GM10847 (cell line): ENCODE results near the gene AP2A2.

Experiments used
- POLR2A ChIP-seq: IDR thresholded peaks from 2 replicates; pipeline ENCODE4 v1.6.1; 2011; ENCODE audit not compliant: insufficient read length; ENCODE audit errors: extremely low read depth

AP2A2 gene

DNA sequence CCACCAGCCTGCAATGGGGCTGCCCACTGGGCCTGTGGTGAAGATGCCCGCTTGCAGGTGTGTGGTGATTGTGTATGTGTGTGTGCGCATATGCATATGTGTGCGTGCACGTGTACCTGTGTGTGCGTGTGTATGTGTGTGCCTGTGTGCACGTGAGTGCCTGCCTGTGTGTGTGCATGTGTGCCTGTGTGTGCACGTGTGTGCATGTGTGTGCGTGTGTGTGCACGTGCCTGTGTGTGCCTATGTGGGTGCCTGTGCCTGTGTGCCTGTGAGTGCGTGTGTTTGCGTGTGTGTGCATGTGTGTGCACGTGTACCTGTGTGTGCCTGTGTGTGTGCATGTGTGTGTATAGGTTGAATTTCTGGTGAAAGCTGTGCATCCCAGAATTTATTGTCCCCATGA lies 113.3 kb downstream of the AP2A2 start:
- TF ChIP-seq POLR2A: no peak

DNA sequence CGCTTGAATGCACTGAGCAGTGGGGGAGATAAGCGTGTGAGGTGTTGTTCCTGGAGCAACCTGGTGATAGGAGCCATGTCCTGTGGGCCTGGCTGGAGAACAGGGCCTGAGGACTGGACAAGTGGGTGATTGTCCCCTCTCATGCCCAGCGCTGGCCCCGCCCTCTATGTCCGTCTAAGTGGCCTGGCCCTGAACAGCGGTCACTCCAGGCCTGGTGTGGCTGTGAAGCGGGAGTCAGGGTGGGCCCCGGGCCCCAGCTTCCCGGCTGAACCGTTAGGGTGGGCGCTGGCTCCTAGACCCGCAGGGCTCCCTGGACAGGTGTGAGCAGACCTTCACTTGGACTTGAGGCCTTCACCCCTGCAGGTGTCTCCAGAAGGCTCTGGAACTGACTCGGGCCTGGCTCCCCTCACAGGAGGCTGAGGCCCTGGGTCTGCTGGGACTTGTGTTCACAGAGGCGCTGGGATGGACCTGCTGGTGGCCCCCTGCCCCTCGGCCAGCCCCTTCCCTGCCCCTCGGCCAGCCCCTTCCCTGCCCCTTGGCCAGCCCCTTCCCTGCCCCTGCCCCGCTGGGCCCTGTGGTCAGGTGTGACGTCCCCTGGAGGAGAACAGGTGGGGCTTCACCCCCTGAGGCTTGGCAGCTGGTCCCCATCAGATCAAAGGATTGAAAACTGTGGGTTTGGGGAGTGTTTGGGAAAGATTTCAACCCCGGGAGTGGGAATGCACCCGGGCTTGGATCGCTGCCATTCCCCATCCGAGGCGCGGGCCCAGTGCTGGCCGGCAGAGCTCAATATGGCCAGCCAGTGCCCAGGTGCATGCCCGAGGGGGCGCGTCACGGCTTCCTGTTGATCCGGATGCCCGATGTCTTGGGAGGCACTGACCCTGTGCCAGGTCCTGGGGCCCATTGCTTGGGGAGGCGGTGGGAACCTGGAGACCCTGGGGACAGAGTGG lies 114.1 kb downstream of the AP2A2 start:
- TF ChIP-seq POLR2A: no peak

DNA sequence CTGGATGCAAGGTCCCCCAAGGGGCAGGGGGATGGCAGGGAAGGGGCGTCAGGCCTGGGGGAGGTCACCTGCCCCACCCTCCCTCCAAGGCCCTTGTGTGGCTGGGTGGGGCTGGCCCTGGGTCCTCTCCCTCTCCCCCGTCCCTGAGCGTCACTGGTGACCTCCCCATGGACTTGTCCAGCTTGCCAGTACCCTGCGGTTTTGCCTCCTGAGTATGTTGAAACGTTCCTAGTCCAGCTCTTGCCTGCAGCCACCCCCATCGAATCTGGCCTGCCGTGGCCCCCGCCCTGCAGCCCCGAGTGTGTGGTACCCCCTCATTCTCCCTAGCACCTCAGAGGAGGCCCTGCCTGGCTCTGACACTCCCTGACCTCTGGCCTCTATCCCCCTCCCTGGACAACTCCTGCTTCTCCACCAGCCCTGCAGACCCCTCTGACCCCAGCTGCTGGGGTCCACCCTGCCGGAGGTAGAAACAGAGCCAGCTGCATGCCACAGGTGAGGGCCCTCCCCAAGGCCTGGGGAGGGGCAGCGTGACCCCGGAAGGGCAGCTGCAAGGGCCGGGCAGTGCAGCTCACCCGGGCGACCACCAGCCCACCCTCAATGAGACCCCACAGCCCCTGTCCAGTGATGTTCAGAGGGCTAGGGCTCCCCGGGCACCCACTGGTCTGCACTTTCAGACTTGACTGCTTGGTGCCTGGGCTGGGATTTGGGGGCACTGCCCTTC lies 114.9 kb downstream of the AP2A2 start:
- TF ChIP-seq POLR2A: no peak

DNA sequence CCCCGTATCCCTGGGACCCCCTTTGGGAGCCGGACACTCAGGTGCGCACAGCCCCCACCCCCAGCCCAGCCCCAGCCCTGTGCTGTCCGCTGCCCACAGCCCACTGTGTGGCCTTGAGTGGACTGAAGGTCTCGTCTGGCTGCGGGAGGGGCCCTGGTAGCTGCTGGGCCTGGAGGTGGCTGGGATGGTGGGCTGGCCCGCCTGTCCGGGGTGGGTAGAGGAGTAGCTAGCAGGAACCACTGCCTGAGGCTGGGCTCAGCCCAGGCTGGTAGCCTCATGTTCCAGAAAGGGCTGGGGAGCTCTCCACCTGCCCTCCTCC lies 115.4 kb downstream of the AP2A2 start:
- TF ChIP-seq POLR2A: no peak

DNA sequence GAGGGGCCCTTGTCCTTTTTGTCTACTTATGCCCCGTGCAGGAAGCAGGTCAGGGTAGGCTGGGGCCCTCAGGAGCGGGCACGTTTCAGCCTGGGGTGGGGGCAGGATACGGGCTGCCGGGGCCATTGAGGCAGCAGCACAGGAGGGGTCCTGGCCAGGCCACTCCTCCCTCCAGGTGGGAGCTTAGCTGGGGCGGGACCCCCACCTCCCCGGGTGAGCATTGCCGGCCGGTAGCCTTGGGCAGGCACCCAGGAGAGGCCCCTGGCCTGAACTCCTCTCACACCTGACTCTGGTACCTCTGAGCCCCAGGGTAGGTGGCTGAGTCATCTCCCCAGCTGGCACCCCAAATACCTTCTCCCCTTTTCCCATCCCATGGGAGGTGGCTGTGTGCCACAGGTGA lies 115.8 kb downstream of the AP2A2 start:
- no peak for TF ChIP-seq POLR2A

DNA sequence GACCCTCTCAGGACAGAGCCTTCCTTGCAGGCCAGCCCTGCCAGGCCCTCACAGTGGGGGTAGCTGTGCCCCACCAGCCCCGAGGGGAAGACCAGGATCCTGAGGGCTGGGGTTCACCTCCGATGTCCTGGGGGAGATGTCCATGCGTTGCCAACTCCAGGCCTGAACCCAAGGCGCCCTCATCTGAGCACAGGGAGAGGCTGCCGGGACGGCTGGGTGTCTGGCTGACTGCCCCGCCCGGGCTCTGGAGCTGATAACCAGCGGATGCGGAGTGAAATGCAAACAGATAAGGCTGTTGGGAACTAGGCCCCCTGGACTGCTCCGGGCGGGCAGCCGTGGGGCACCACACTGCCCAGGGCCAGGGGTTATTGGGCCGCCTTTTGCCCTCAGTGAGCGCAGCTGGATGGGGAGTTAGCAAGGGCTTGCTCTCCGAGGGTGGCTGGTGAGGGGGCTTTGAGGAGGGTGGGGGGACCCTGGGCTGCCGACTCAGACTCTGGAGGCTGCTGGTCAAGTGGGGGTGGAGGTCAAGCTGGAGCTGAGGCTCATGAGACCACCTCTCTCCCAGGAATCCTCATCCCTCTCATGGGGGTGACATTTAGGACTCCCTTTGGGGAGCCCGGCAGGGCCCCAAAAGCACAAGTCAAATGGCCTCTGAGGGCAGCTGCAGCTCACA lies 116.4 kb downstream of the AP2A2 start:
- no peak for TF ChIP-seq POLR2A

DNA sequence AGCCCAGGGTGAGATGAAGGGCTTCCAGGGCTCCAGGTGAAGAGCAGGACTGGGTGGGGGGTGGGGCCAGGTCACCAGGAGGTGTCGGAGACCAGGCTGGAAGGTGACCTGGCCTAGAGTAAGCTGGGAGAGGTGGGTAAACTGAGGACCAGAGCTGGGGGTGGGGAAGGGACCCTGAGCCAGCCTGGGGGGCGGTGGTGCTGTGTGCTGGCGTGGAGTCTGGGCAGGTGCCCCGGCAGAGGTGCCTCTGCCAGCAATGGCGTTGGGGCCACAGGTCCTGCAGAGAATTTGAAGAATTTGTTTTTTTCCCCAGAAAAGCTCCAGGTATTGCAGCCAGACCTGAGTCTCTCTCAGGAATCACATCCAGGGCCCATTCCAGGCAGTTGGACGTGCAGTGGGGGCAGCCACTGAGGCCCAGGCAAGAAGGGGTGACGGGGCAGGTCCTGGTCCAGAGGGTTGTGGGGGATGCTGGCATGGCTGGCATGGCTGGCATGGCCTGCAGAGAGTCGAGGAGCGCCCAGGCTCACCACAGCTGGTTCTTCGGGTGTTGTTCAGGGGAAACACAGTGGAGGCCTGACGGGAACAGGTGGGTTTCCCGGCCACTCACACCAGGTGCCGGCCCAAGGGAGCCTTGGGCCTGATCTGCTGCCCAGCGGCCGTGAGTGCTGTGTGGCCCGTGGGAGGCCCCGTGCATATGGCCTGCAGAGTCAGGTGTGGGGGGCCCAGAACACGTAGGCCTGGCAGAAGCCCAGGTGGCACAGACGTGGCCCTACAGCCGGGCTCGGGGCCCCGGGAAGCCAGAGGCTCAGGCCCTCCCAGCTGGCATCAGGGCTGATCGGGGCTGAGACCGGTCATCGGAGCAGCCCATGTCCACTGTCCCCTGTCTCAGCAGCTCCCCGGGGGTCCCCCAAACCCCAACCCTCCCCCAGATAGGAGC lies 117.2 kb downstream of the AP2A2 start:
- TF ChIP-seq POLR2A: no peak

GRCh38 chr11:1043563-1044096 lies 118.0 kb downstream of the AP2A2 start:
- no peak for TF ChIP-seq POLR2A

DNA sequence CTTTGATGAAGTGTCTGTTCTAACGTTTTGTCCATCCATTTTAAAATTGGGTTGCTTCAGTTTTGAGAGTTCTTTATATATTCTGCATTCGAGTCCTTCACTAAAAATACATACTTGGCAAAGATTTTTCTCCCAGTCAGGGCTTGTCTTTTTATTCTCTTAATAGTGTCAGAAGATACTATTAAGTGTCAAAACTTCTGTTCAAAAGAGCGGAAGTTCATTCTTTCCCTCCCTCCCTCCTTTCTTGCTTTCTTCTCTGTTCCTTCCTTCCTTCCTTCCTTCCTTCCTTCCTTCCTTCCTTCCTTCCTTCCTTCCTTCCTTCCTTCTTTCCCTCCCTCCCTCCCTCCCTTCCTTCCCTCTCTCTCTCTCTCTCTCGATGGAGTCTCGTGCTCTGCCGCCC lies 118.5 kb downstream of the AP2A2 start:
- TF ChIP-seq POLR2A: no peak

DNA sequence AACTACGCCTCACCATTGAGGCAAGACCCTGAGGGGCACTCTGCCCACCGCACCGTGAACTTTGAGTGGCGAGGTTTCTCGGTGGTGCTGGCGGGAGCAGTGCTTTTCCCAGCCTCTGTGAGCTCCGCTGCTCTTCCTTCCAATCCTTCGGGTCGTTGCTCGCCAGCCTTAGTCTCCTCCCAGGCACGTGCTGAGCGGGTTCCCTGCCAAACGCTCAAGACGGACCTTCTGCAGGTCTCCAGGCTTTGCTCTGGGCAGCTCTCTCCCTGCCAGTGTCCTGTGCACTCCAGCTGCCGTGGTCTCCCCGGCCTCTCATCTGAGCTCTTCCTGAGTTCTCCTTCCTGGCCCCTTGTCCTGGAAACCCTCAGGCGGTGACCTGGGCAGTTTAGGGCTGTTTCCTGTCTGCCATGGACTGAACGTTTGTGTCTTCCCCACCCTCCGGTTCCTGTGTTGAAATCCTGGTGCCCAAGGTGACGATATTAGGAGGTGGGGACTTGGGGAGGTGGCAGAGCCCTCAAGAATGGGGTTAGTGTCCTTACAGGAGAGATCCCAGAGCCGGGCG lies 122.0 kb downstream of the AP2A2 start:
- no peak for TF ChIP-seq POLR2A

GRCh38 chr11:1048375-1049070 lies 122.9 kb downstream of the AP2A2 start:
- TF ChIP-seq POLR2A: no peak

DNA sequence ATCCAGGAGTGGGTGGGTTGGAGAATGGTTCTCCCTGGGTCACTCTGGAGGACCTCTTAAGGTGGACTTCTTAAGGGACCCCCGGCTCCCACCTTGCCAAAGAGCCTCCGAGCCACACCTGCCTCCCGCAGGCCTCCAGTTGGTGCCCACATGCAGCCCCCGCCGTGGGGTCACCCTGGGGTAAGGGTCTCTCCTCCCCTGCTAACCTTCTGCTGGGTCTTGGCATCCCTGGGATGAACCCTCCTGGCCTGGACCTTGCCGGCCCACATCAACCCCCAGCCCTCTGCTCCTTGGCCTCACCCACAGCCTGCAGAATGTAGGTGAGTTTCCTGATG lies 123.4 kb downstream of the AP2A2 start:
- no peak for TF ChIP-seq POLR2A

GRCh38 chr11:1049431-1049891 lies 123.8 kb downstream of the AP2A2 start:
- TF ChIP-seq POLR2A: no peak
